ENCODE data around the gene LBHD2. TPM values are rescaled to one million over a fixed set of nuclear protein-coding genes. Genes with fewer than 3 reads are reported as not detected.

The LBHD2 gene
- total and polyA plus RNA-seq, 8 donors = not detected

DNA sequence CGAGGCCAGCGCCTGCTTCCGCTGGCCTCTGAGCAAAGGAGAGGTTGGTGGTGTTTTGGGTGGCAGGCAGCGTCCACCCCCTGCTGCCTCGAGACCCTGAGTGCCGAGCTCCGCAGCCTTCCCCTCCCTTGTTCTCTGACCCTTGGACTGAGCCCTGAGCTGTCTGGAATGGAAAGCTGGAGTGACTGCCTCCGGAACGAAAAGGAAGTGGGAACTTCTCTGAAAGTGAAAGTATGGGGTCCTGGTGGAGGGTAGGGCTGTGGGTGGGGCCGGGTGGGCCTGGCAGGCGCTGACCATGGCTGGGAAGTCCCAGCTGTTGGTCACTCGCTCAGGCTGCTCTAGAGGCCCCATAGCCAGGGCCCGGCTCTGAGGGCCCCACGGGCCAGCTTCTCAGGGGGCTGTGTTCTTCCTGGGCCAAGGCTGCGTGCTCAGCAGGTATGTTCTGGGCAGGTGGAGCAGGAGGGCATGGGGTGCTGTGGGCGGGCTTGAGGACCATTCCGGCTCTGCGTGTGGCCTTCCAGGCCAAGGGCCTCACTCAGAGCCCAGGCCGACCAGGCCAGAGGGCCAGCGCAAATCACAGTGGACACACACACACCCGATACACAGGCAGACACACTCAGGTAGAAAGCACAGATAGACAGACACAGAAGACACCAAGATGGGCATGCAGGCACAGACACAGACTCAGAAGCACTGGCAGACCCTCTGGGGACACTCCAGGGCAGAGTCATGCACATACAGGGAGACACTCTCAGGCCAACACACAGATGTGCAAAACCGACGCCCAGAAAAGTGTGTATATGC is 10.6 kb downstream of the LBHD2 start, which contains the start of gene EXOC3L4:
Gene EXOC3L4, plus strand, starts transcription at position 320 of the 804 bp plus-strand sequence. CDS start 5,495 bp downstream, outside the sequence.
- Histone ChIP-seq H3K9me3 (no peaks in the 10 kb centered on the region), H3K4me3 (peak within 1 kb of the TSS; percentile 11 to 41 (median 20)), H3K27ac (peak within 1 kb of the TSS; percentile 81 to 92 (median 85)), H3K36me3 (no peaks in the 10 kb centered on the region), H3K27me3 (peaks cover 0 to 24% (median 0%) of the 10 kb centered on the region in 3 donors), H3K4me1 (peaks cover 52 to 85% (median 74%) of the 10 kb centered on the region in 4 donors)
- WGBS, 5 donors = 24 to 51% (median 30%) methylated on average over 4 to 23 of the region's 23 CpGs
- peak in 1 of 2 donors; percentile 88 for DNase-seq
- intact Hi-C loops (cut with DNase I; ENCODE audit: low total_unique reads) = no loop called here
- TF ChIP-seq EP300 (IDR thresholded peaks at IDR 0.05) (no peak), POLR2A (IDR thresholded peaks at IDR 0.05) (no peak), POLR2AphosphoS5 (IDR thresholded peaks at IDR 0.05) (peak in 1 of 3 donors; percentile 51)
- TF ChIP-seq, protein P1, sequence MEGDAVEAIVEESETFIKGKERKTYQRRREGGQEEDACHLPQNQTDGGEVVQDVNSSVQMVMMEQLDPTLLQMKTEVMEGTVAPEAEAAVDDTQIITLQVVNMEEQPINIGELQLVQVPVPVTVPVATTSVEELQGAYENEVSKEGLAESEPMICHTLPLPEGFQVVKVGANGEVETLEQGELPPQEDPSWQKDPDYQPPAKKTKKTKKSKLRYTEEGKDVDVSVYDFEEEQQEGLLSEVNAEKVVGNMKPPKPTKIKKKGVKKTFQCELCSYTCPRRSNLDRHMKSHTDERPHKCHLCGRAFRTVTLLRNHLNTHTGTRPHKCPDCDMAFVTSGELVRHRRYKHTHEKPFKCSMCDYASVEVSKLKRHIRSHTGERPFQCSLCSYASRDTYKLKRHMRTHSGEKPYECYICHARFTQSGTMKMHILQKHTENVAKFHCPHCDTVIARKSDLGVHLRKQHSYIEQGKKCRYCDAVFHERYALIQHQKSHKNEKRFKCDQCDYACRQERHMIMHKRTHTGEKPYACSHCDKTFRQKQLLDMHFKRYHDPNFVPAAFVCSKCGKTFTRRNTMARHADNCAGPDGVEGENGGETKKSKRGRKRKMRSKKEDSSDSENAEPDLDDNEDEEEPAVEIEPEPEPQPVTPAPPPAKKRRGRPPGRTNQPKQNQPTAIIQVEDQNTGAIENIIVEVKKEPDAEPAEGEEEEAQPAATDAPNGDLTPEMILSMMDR (IDR thresholded peaks at IDR 0.05) = no peak

DNA sequence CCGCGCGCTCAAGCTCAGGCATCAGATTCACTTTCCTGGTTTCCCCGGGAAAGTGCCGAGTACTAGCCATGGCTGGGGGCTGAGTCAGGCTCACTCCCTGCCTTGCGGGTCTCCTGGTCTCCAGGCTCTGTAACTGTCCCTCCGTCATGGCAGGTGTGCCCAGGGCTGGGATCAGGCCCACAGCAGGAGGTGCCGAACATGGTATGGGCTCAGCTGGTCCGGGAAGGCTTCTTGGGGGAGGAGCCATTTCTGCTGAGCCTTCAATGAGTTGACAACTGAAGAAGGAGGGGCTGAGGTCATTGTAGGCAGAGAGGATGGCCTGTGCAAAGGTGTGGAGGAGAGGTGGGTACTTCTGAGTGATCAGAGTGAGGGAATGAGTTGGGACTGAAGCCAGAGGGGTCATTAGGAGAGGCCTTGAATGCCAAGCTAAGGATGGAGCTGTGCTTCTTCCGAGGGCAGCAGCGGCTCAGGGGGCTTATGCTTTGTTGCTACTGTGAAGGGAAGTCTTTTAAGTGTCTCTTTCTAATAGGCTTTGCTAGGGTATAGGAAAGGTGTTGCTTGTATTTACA is 11.3 kb downstream of the LBHD2 start:
- no peaks in the 10 kb centered on the region for H3K9me3 ChIP-seq
- peaks cover 0 to 29% (median 0%) of the 10 kb centered on the region in 3 donors for H3K27me3 ChIP-seq
- 33 to 66% (median 48%) methylated on average over 6 to 11 of the region's 11 CpGs for WGBS, 5 donors
- intact Hi-C loops (cut with DNase I; ENCODE audit: low total_unique reads) = no loop called here
- H3K27ac ChIP-seq = peak overlapping the region; percentile 81 to 92 (median 85)
- no peaks in the 10 kb centered on the region for H3K36me3 ChIP-seq
- TF ChIP-seq POLR2AphosphoS5 (IDR thresholded peaks at IDR 0.05) (no peak), EP300 (IDR thresholded peaks at IDR 0.05) (no peak), POLR2A (IDR thresholded peaks at IDR 0.05) (no peak)
- TF ChIP-seq, protein P1 (IDR thresholded peaks at IDR 0.05) = no peak
- H3K4me1 ChIP-seq = peaks cover 53 to 86% (median 78%) of the 10 kb centered on the region in 4 donors
- no peak for DNase-seq
- H3K4me3 ChIP-seq = peak overlapping the region in 3 of 4 donors; percentile 11 to 41 (median 19)

DNA sequence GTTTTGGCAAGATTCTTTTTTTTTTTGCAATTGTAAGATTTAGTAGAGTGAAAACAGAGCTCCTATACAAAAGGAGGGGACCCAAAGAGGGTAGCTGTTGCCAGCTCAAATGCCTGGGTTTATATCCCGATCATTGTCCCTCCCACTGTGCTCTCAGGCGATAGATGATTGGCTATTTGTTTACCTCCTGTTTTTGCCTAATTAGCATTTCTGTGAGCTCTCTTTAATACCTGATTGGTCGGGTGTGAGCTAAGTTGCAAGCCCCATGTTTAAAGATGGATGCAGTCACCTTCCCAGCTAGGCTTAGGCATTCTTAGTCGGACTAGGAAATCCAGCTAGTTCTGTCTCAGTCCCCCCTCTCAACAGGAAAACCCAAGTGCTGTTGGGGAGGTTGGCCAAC is 12.4 kb downstream of the LBHD2 start:
- Histone ChIP-seq H3K36me3 (no peaks in the 10 kb centered on the region), H3K27me3 (peaks cover 0 to 24% (median 0%) of the 10 kb centered on the region in 3 donors), H3K9me3 (no peaks in the 10 kb centered on the region), H3K4me3 (no peak overlapping the region), H3K27ac (peak overlapping the region; percentile 55 to 92 (median 76)), H3K4me1 (peaks cover 46 to 85% (median 77%) of the 10 kb centered on the region in 4 donors)
- intact Hi-C loops (cut with DNase I; ENCODE audit: low total_unique reads) = no loop called here
- no peak for DNase-seq
- no peak for TF ChIP-seq EP300 (IDR thresholded peaks at IDR 0.05)
- TF ChIP-seq POLR2AphosphoS5 (IDR thresholded peaks at IDR 0.05) = no peak
- no peak for TF ChIP-seq POLR2A (IDR thresholded peaks at IDR 0.05)
- TF ChIP-seq, protein P1 (IDR thresholded peaks at IDR 0.05) = no peak
- 51 to 68% (median 56%) methylated on average over 4 of the region's 4 CpGs for WGBS, 5 donors

DNA sequence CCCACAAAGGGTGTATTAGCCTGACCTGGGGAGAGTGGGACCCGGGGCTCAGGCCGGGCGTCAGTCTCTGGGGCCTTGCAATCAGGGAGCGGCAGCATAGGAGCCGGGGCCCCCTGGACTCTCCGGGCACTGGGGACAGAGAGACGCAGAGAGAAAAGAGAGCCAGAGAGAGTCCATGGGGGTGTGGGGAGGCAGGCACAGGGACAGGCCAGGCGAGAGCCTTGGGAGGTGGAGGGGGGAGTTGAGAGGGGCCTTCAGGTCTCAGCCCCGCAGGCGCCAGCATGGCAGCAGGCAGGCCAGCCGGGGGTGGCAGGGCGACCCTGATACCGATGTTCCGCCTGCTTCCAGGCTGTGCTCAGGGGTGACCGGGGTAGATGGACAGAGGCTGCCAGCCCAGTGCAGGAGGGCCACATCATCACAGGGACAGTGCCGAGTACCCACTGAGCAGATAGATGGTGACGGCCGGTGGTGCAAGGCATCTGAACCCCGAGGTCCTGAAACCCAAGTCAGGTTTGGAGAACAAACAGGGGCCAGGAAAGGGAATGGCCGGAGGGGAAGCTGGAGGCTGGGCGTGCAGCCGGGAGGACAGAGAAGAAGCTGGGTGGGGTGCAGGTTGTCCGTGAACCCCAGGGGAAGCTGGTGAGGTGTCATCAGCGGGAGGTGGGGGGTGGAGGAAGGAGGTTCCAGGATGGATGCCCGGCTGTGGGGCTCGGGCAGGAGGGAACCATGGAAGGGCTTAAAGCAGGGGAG is 13.4 kb downstream of the LBHD2 start:
- intact Hi-C loops (cut with DNase I; ENCODE audit: low total_unique reads) = no loop called here
- H3K9me3 ChIP-seq = no peaks in the 10 kb centered on the region
- H3K36me3 ChIP-seq = no peaks in the 10 kb centered on the region
- peaks cover 49 to 87% (median 77%) of the 10 kb centered on the region in 4 donors for H3K4me1 ChIP-seq
- 42 to 77% (median 52%) methylated on average over 26 of the region's 26 CpGs for WGBS, 5 donors
- no peak for DNase-seq
- no peak for TF ChIP-seq POLR2A (IDR thresholded peaks at IDR 0.05)
- no peak for TF ChIP-seq EP300 (IDR thresholded peaks at IDR 0.05)
- no peak for TF ChIP-seq POLR2AphosphoS5 (IDR thresholded peaks at IDR 0.05)
- TF ChIP-seq, protein P1 (IDR thresholded peaks at IDR 0.05) = no peak
- peak overlapping the region; percentile 55 to 92 (median 72) for H3K27ac ChIP-seq
- peaks cover 0 to 30% (median 5%) of the 10 kb centered on the region in 3 donors for H3K27me3 ChIP-seq
- peak overlapping the region in 3 of 4 donors; percentile 17 to 21 (median 19) for H3K4me3 ChIP-seq
